Skeletal muscle satellite cell (primary cell): Measurements from ENCODE around the gene IPO9.
"Not testable (repeated sequence)": the region's sequence is repeated elsewhere in the genome, so short reads cannot be mapped to it uniquely, and the experiment has no call there.

Experiments used
- H3K27me3 ChIP-seq: 2 replicates; pipeline ENCODE4 v1.7.0; 2013; ENCODE audit warnings: low read length; ENCODE audit not compliant: control insufficient read depth, insufficient read depth
- H3K36me3 ChIP-seq: 2 replicates; pipeline ENCODE4 v1.7.0; 2013; ENCODE audit warnings: mild to moderate bottlenecking, control low read depth, low read length; ENCODE audit not compliant: insufficient read depth
- H3K4me1 ChIP-seq: 2 replicates; pipeline ENCODE4 v1.7.0; 2013; ENCODE audit warnings: low read length; ENCODE audit not compliant: control insufficient read depth, insufficient read depth
- H3K4me2 ChIP-seq: 2 replicates; pipeline ENCODE4 v1.7.0; 2013; ENCODE audit warnings: mild to moderate bottlenecking, low read length
- H3K4me3 ChIP-seq: 2 replicates; pipeline ENCODE4 v1.7.0; 2013; ENCODE audit warnings: low read length
- H3K9ac ChIP-seq: 2 replicates; pipeline ENCODE4 v1.7.0; 2013; ENCODE audit warnings: mild to moderate bottlenecking, low read depth, low read length, moderate library complexity
- H3K9me3 ChIP-seq: replicated peaks from 2 replicates; pipeline ENCODE4 v1.7.0; 2013; ENCODE audit warnings: mild to moderate bottlenecking, control low read depth, low read length

Gene IPO9

DNA sequence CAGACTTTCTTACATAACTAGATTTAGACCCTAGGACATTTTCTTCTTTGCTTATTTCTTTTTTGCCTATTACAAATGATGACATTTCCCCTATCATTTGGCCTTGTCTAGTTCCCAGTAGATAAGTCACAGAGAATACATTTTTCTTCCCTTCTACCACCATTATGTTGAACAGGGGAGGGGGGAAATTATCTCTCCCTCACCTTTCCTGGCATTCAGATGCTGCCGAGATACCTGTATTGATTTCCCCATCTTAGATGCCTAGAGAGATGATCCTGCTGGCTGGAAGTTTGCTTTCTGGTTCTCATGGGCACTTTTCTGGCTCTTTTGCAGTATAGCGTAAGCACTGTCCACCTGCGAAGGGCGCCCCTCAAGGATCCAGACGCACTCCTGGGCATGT lies 5.7 kb downstream of the IPO9 start:
- H3K9ac ChIP-seq, result no peak overlapping the region
- peaks cover 13% of the 10 kb centered on the region for H3K4me1 ChIP-seq

DNA sequence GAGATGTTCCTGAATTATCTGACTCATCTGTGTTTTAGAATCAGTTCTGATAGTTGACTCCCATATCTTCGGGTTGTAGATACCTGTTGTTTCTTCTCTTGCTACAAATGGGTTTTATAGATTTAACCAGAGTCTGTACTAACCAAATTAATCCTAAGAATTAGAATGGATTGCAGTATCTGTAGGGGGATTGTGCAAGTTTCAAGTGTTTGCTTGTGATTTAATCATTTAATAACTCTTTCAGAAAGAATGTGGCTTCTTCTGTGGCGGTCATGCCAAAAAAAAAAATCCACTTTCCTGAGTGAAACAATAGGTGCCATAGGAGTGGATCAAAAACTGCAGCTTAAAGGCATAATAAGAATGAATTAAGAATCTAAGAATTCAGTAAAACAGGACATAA lies 9.4 kb downstream of the IPO9 start:
- Histone ChIP-seq H3K4me1 (no peaks in the 10 kb centered on the region), H3K9me3 (no peaks in the 10 kb centered on the region)

More for the DNA sequence above, 5.7 kb downstream of the IPO9 start:
- Histone ChIP-seq H3K4me3 (no peak overlapping the region), H3K4me2 (no peak overlapping the region), H3K9me3 (no peaks in the 10 kb centered on the region), H3K27me3 (no peaks in the 10 kb centered on the region), H3K36me3 (no peaks in the 10 kb centered on the region)

DNA sequence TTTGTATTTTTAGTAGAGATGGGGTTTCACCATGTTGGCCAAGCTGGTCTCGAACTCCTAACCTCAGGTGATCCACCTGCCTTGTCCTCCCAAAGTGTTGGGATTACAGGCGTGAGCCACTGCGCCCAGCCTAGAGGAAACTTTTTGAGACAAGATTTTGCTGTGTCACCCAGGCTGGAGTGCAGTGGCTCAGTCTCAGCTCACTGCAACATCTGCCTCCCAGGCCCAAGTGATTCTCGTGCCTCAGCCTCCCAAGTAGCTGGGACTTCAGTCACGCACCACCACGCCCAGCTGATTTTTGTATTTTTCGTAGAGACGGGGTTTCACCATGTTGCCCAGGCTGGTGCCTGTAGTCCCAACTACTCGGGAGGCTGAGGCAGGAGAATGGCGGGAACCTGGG lies 10.1 kb downstream of the IPO9 start:
- H3K27me3 ChIP-seq, H3K9ac ChIP-seq, H3K9me3 ChIP-seq, H3K36me3 ChIP-seq, H3K4me3 ChIP-seq, H3K4me2 ChIP-seq, H3K4me1 ChIP-seq: not testable (repeated sequence)

More for the DNA sequence above, 9.4 kb downstream of the IPO9 start:
- H3K9ac ChIP-seq, result no peak overlapping the region
- H3K36me3 ChIP-seq, result no peaks in the 10 kb centered on the region
- H3K4me3 ChIP-seq, result no peak overlapping the region
- no peak overlapping the region for H3K4me2 ChIP-seq
- H3K27me3 ChIP-seq, result no peaks in the 10 kb centered on the region

DNA sequence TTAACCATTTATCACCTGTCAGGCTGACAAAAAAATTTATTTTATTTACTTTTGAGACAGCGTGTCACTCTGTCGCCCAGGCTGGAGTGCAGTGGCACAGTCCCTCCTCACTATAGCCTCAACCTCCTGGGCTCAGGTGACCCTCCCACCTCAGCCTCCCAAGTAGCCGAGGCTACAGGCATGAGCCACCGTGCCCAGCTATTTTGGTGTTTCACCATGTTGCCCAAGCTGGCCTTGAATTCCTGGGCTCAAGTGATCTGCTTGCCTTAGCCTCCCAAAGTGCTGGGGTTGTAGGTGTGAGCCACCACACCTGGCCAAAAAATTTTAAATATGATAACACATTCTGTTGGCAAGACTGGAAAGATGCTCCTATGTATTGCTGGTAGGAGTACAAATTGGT lies 11.1 kb downstream of the IPO9 start:
- H3K9ac ChIP-seq, result no peak overlapping the region
- no peak overlapping the region for H3K4me2 ChIP-seq
- no peaks in the 10 kb centered on the region for H3K9me3 ChIP-seq
- peaks cover 1% of the 10 kb centered on the region for H3K4me1 ChIP-seq
- no peak overlapping the region for H3K4me3 ChIP-seq
- no peaks in the 10 kb centered on the region for H3K27me3 ChIP-seq
- H3K36me3 ChIP-seq, result no peaks in the 10 kb centered on the region

DNA sequence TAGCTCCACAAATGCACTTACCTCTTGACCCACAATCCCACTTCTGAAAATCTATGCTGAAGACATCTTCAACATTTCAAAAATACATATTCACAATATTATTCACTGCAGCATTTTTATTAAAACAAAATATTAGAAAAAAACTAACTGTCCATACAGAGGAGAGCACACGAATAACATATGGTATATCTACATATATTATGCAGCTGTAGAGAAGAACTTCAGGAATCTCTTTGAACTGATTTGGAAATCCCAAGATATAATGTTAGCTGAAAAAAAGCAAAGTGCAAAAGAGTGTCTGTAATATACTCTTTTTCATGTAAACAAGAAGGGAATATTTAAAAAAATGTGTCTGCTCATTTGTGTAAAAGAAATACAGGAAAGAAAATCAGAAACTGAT lies 11.5 kb downstream of the IPO9 start:
- Histone ChIP-seq H3K9me3 (no peaks in the 10 kb centered on the region), H3K27me3 (no peaks in the 10 kb centered on the region), H3K36me3 (no peaks in the 10 kb centered on the region), H3K4me1 (peaks cover 6% of the 10 kb centered on the region), H3K4me3 (no peak overlapping the region), H3K4me2 (no peak overlapping the region), H3K9ac (no peak overlapping the region)

DNA sequence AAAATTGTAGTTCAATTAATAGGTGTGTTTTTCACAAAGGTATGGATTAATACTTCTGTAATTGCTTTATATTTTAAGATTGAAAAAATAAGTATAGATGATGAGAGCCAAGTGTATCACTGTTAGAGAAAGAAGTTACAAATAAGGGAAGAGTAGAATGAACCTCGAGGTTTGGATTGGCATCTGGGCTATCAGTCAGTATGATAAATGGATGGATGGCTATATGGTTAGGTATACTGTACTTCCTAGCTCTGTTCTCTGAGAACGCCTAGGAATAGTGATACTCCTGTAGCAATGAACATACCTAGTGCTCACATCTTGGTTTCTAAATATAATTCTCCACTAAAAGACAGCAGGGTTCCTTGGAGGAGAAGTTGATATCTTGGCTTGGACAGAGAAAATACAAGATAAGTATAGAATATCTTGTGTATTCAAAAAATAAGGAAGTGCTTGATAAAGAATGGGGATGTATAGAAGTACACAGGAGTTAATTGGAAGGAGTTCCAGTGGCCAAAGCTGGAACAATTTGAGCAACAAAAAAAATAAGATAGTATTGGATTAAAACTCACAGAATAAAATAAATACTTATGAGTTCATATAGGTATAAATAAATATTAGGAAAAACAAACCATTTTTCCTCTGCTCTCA lies 12.4 kb downstream of the IPO9 start:
- Histone ChIP-seq H3K4me3 (no peak overlapping the region), H3K9me3 (no peaks in the 10 kb centered on the region), H3K4me2 (no peak overlapping the region), H3K36me3 (no peaks in the 10 kb centered on the region), H3K9ac (no peak overlapping the region), H3K27me3 (no peaks in the 10 kb centered on the region), H3K4me1 (peaks cover 12% of the 10 kb centered on the region)

GRCh38 chr1:201842472-201843027 lies 13.6 kb downstream of the IPO9 start:
- Histone ChIP-seq H3K4me3 (no peak overlapping the region), H3K4me2 (no peak overlapping the region), H3K27me3 (no peaks in the 10 kb centered on the region), H3K9me3 (no peaks in the 10 kb centered on the region), H3K4me1 (peaks cover 12% of the 10 kb centered on the region), H3K9ac (no peak overlapping the region), H3K36me3 (peaks cover 2% of the 10 kb centered on the region)

DNA sequence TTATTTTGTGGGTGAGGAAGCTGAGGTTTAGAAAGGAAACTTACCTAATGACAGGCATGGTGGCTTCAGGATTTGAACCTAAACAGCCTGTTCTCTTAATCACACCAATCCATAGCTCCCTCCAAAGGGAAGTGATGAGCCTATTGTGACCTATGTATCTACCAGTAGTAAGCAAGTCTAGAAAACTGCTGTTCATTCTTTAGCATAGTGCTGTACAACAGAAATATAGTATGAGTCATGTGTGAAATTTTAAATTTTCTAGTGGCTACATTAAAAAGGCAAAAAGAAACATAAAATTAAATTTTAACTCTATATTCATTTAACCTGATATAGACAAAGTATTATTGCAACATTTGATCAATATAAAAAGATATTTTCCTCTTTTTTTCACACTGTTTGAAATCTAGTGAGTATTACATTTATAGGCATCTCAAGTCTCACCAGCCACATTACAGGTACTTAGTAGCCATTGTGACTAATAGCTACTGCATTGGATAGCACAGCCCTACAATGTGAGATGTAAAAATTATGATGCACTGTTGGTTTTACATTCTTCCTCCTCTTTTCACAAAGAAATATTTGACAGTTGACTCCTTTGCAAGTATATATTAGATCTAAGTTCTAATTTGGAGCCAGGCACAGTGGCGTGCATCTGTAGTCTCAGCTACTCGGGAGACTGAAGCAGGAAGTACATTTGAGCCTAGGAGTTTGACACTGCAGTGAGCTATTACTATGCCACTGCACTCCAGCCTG lies 16.6 kb downstream of the IPO9 start:
- H3K9ac ChIP-seq, result no peak overlapping the region
- no peak overlapping the region for H3K4me3 ChIP-seq
- peaks cover 29% of the 10 kb centered on the region for H3K4me1 ChIP-seq
- H3K27me3 ChIP-seq, result no peaks in the 10 kb centered on the region
- H3K9me3 ChIP-seq, result no peaks in the 10 kb centered on the region
- no peak overlapping the region for H3K4me2 ChIP-seq
- H3K36me3 ChIP-seq, result peaks cover 9% of the 10 kb centered on the region

DNA sequence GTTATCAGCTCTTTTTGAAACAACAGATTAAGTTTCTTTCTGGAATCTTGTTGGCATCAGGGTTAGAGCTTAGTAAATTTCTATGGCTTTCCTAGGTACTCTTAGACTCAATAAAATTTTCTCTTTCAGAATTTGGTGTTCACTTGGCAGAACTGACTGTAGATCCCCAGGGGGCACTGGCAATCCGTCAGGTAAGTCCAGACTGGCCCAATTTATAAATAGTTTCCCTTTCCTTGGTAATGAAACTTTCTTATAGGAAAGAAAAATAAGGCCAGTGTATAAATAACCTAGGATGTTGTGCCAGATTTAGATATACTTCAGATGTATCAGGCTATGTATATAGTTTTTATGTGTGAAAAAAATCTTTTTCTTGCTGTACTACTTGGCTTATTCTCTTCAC lies 18.2 kb downstream of the IPO9 start:
- Histone ChIP-seq H3K4me3 (no peak overlapping the region), H3K36me3 (peaks cover 21% of the 10 kb centered on the region), H3K4me1 (peaks cover 35% of the 10 kb centered on the region), H3K9me3 (no peaks in the 10 kb centered on the region), H3K9ac (no peak overlapping the region), H3K4me2 (no peak overlapping the region), H3K27me3 (no peaks in the 10 kb centered on the region)

- no peaks in the 10 kb centered on the region for H3K9me3 ChIP-seq
- H3K4me3 ChIP-seq, result no peak overlapping the region
- H3K36me3 ChIP-seq, result peaks cover 32% of the 10 kb centered on the region
- no peak overlapping the region for H3K9ac ChIP-seq
- peaks cover 35% of the 10 kb centered on the region for H3K4me1 ChIP-seq
- no peak overlapping the region for H3K4me2 ChIP-seq
- H3K27me3 ChIP-seq, result no peaks in the 10 kb centered on the region
These were observed 19.3 kb downstream of the IPO9 start for GRCh38 chr1:201848230-201848629.

- Histone ChIP-seq H3K36me3 (peaks cover 41% of the 10 kb centered on the region), H3K4me1 (peaks cover 35% of the 10 kb centered on the region), H3K9ac (peak overlapping the region; percentile 17), H3K4me2 (peak overlapping the region; percentile 55), H3K9me3 (no peaks in the 10 kb centered on the region), H3K4me3 (peak overlapping the region; percentile 9), H3K27me3 (no peaks in the 10 kb centered on the region)
These were observed 20.6 kb downstream of the IPO9 start for GRCh38 chr1:201849372-201850052.
